ENCODE results near the gene CFHR4. TPM values are rescaled to one million over a fixed set of nuclear protein-coding genes. Genes with fewer than 3 reads are reported as not detected.

Gene CFHR4
- total RNA-seq, 1 experiment from 2014 or later: not detected

- ChIA-PET POLR2A (ENCODE audit: low non-redundant PET) (no interaction called here), CTCF (no interaction called here)
- Histone ChIP-seq H3K4me3 (ENCODE audit: low read depth, low read length, poor library complexity, severe bottlenecking) (no peak overlapping the region), H3K4me1 (ENCODE audit: insufficient read depth, low read length, poor library complexity, severe bottlenecking) (no peaks in the 10 kb centered on the region), H3K9me3 (ENCODE audit: low read depth, low read length, poor library complexity, severe bottlenecking) (no peaks in the 10 kb centered on the region), H3K36me3 (ENCODE audit: insufficient read depth, low read length, poor library complexity, severe bottlenecking) (no peaks in the 10 kb centered on the region), H3K27me3 (replicated peaks; ENCODE audit: insufficient read depth, low read depth, low read length, poor library complexity) (no peaks in the 10 kb centered on the region), H3K27ac (ENCODE audit: low read depth, low read length, poor library complexity, severe bottlenecking) (no peak overlapping the region)
- no peak for DNase-seq (ENCODE audit: low spot score)
- BruUV-seq (replicated peaks): no TSS peak
- intact Hi-C loops (cut with micrococcal nuclease; ENCODE audit: unreplicated experiment): no loop called here
- TF ChIP-seq CTCF (conservative IDR thresholded peaks at IDR 0.05; ENCODE audit: low read depth, low read length) (no peak), EZH2 (IDR thresholded peaks at IDR 0.05; ENCODE audit: borderline replicate concordance, low read depth, low read length, poor library complexity, severe bottlenecking) (no peak)
These were observed 3.4 kb downstream of the CFHR4 start for GRCh38 chr1:196891251-196891650.

GRCh38 chr1:196896355-196896754, 8.5 kb downstream of the CFHR4 start:
- CTCF ChIA-PET: no interaction called here

GRCh38 chr1:196897158-196897828, 9.4 kb downstream of the CFHR4 start:
- DNase-seq (ENCODE audit: low spot score): no peak

More at GRCh38 chr1:196896355-196896754, 8.5 kb downstream of the CFHR4 start:
- H3K27ac ChIP-seq (ENCODE audit: low read depth, low read length, poor library complexity, severe bottlenecking): no peak overlapping the region
- no peak for DNase-seq (ENCODE audit: low spot score)
- no peaks in the 10 kb centered on the region for H3K9me3 ChIP-seq (ENCODE audit: low read depth, low read length, poor library complexity, severe bottlenecking)
- no peaks in the 10 kb centered on the region for H3K4me1 ChIP-seq (ENCODE audit: insufficient read depth, low read length, poor library complexity, severe bottlenecking)
- H3K4me3 ChIP-seq (ENCODE audit: low read depth, low read length, poor library complexity, severe bottlenecking): no peak overlapping the region
- no peaks in the 10 kb centered on the region for H3K27me3 ChIP-seq (replicated peaks; ENCODE audit: insufficient read depth, low read depth, low read length, poor library complexity)
- POLR2A ChIA-PET (ENCODE audit: low non-redundant PET): no interaction called here
- intact Hi-C loops (cut with micrococcal nuclease; ENCODE audit: unreplicated experiment): no loop called here
- TF ChIP-seq CTCF (conservative IDR thresholded peaks at IDR 0.05; ENCODE audit: low read depth, low read length): no peak
- no peak for TF ChIP-seq EZH2 (IDR thresholded peaks at IDR 0.05; ENCODE audit: borderline replicate concordance, low read depth, low read length, poor library complexity, severe bottlenecking)
- no peaks in the 10 kb centered on the region for H3K36me3 ChIP-seq (ENCODE audit: insufficient read depth, low read length, poor library complexity, severe bottlenecking)
- BruUV-seq (replicated peaks): no TSS peak

More at GRCh38 chr1:196897158-196897828, 9.4 kb downstream of the CFHR4 start:
- intact Hi-C loops (cut with micrococcal nuclease; ENCODE audit: unreplicated experiment): no loop called here
- no peaks in the 10 kb centered on the region for H3K36me3 ChIP-seq (ENCODE audit: insufficient read depth, low read length, poor library complexity, severe bottlenecking)
- no peaks in the 10 kb centered on the region for H3K27me3 ChIP-seq (replicated peaks; ENCODE audit: insufficient read depth, low read depth, low read length, poor library complexity)
- no peak overlapping the region for H3K27ac ChIP-seq (ENCODE audit: low read depth, low read length, poor library complexity, severe bottlenecking)
- ChIA-PET POLR2A (ENCODE audit: low non-redundant PET) (no interaction called here), CTCF (no interaction called here)
- H3K9me3 ChIP-seq (ENCODE audit: low read depth, low read length, poor library complexity, severe bottlenecking): no peaks in the 10 kb centered on the region
- no peaks in the 10 kb centered on the region for H3K4me1 ChIP-seq (ENCODE audit: insufficient read depth, low read length, poor library complexity, severe bottlenecking)
- TF ChIP-seq CTCF (conservative IDR thresholded peaks at IDR 0.05; ENCODE audit: low read depth, low read length) (no peak), EZH2 (IDR thresholded peaks at IDR 0.05; ENCODE audit: borderline replicate concordance, low read depth, low read length, poor library complexity, severe bottlenecking) (no peak)
- no peak overlapping the region for H3K4me3 ChIP-seq (ENCODE audit: low read depth, low read length, poor library complexity, severe bottlenecking)
- BruUV-seq (replicated peaks): no TSS peak

All from A673 (cell line).